Breast epithelium (tissue), 4 donors: ENCODE results near the gene PPM1H. TPM values are rescaled to one million over a fixed set of nuclear protein-coding genes. Genes with fewer than 3 reads are reported as not detected.

Experiments
- DNase-seq, 2 donors: peaks; one replicate each; pipeline ENCODE4 v3.0.0-alpha.2; 2019; ENCODE audit warnings: low spot score in 2 of 2
- H3K27ac ChIP-seq, 2 donors: fragments of 200-600 bp; sonication (generic) in 1 of 2; one replicate each; pipeline ENCODE4 v1.5.1; 2016 to 2019; ENCODE audit warnings: mild to moderate bottlenecking in 1 of 2
- H3K27me3 ChIP-seq, 2 donors: fragments of 200-600 bp; sonication (generic) in 1 of 2; one replicate each; pipeline versions ENCODE4 v1.5.1 to v1.6.0; 2017 to 2019; ENCODE audit warnings: control low read depth in 1 of 2, mild to moderate bottlenecking in 1 of 2
- H3K36me3 ChIP-seq: fragments of 200-600 bp; one replicate; pipeline ENCODE4 v1.5.1; 2019
- H3K4me1 ChIP-seq, 2 donors: fragments of 200-600 bp; sonication (generic); one replicate each; pipeline ENCODE4 v1.5.1; 2016 to 2019; ENCODE audit warnings: control low read depth in 1 of 2
- H3K4me3 ChIP-seq, 3 donors: fragments of 200-600 bp; sonication (generic); 1 replicate in 2 of 3; 2 replicates in 1 of 3; pipeline ENCODE4 v1.5.1; 2016 to 2019; ENCODE audit warnings: mild to moderate bottlenecking in 3 of 3, moderate library complexity in 2 of 3
- H3K9me3 ChIP-seq, 2 donors: fragments of 200-600 bp; sonication (generic) in 1 of 2; one replicate each; pipeline ENCODE4 v1.5.1; 2016 to 2019; ENCODE audit warnings: control low read depth in 1 of 2
- POLR2A ChIP-seq: fragments of 450-650 bp; IDR thresholded peaks from one replicate; pipeline ENCODE4 v1.6.1; 2016; ENCODE audit warnings: antibody characterized with exemption, mild to moderate bottlenecking, moderate library complexity
- POLR2AphosphoS5 ChIP-seq, 3 donors: sonication (generic); formaldehyde crosslinking; IDR thresholded peaks; one replicate each; pipeline ENCODE4 v1.6.1; 2017; ENCODE audit warnings: antibody characterized with exemption in 3 of 3
- intact Hi-C: fragments of 100-400 bp; cut with DNase I; formaldehyde crosslinking; loops from one replicate; pipeline ENCODE4 v1.15.1; 2023; ENCODE audit warnings: low total_unique reads
- total RNA-seq, 3 donors: library from RNA; depleted of rRNA; stranded (reverse); fragments of >200 nt; gene quantifications; one replicate each; pipeline ENCODE4 v1.1.0, GENCODE V29; 2016
- TF ChIP-seq, protein P1 (sequence below), 3 donors: fragments of 450-650 bp; IDR thresholded peaks; one replicate each; pipeline ENCODE4 v1.5.1; 2016 to 2017; ENCODE audit warnings: antibody characterized with exemption in 3 of 3, mild to moderate bottlenecking in 3 of 3, moderate library complexity in 3 of 3

The PPM1H gene
- total RNA-seq, 3 donors from 2014 or later, result 2.2 to 15.4 (median 13.5) TPM

DNA sequence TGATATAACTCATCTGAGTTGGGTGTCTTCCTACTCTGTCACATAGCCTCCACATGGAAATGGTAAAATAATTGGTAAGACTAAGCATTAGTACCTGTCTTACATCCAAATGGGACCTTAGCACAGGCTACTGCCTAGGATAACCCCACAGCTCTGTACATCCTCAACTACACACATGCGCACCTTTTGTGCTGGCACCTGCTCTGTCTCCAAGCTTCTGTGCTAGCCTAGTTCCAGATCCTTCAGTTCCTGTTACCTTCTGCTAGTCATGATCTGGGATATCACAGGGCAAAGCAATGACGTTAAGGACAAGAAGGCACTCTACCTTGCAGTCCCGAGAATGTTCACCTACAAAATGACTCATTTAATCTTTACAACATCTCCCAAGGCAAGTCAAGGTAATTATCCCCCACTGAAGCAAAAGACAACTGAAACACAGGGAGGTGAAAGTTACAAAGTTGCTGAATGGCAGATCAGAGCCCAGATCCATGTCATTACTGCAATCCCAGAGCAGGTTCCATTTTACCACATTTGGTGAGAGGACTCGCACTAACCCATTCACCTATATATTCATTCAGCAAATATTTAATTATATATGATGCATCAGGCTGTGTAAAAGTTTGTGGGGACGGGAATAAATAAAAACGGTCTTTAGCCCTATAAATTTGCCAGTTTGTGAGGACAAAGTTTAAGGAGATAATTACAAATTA is 61.7 kb downstream of the PPM1H start:
- H3K27ac ChIP-seq, result no peak overlapping the region
- DNase-seq, result no peak
- no peaks in the 10 kb centered on the region for H3K9me3 ChIP-seq
- no peaks in the 10 kb centered on the region for H3K27me3 ChIP-seq
- no peaks in the 10 kb centered on the region for H3K36me3 ChIP-seq
- no peak for TF ChIP-seq POLR2A
- TF ChIP-seq, protein P1, sequence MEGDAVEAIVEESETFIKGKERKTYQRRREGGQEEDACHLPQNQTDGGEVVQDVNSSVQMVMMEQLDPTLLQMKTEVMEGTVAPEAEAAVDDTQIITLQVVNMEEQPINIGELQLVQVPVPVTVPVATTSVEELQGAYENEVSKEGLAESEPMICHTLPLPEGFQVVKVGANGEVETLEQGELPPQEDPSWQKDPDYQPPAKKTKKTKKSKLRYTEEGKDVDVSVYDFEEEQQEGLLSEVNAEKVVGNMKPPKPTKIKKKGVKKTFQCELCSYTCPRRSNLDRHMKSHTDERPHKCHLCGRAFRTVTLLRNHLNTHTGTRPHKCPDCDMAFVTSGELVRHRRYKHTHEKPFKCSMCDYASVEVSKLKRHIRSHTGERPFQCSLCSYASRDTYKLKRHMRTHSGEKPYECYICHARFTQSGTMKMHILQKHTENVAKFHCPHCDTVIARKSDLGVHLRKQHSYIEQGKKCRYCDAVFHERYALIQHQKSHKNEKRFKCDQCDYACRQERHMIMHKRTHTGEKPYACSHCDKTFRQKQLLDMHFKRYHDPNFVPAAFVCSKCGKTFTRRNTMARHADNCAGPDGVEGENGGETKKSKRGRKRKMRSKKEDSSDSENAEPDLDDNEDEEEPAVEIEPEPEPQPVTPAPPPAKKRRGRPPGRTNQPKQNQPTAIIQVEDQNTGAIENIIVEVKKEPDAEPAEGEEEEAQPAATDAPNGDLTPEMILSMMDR (IDR thresholded peaks at IDR 0.05), result no peak
- TF ChIP-seq POLR2AphosphoS5 (IDR thresholded peaks at IDR 0.05), result no peak
- intact Hi-C loops, result loop anchor here (5.0 kb wide), 1 partner anchor 134 kb away; no protein-coding TSS in a partner anchor
- H3K4me1 ChIP-seq, result no peaks in the 10 kb centered on the region
- no peak overlapping the region for H3K4me3 ChIP-seq

DNA sequence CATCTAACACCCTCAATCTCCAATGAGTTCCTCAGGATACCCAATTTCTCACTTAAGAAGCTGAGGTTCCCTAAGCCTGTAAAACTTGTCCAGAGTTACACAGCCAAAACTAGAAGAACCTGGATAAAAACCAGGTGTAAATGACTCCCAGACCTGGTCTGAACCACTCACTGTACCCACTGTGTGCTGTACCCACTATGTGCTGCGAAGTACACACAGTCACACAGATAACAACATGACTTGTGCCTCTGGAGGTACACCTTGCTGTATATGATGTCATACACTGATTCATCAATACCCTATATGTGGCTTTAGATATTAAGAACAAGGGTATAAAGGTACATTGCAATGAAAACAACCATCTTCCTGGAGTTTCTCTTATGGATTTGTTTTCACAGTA is 66.1 kb downstream of the PPM1H start:
- H3K4me1 ChIP-seq, result no peaks in the 10 kb centered on the region
- intact Hi-C loops, result no loop called here
- no peak for DNase-seq
- no peak overlapping the region for H3K4me3 ChIP-seq
- no peaks in the 10 kb centered on the region for H3K27me3 ChIP-seq
- H3K36me3 ChIP-seq, result no peaks in the 10 kb centered on the region
- no peak for TF ChIP-seq POLR2AphosphoS5 (IDR thresholded peaks at IDR 0.05)
- TF ChIP-seq, protein P1 (IDR thresholded peaks at IDR 0.05), result no peak
- no peak for TF ChIP-seq POLR2A
- no peak overlapping the region for H3K27ac ChIP-seq
- no peaks in the 10 kb centered on the region for H3K9me3 ChIP-seq

DNA sequence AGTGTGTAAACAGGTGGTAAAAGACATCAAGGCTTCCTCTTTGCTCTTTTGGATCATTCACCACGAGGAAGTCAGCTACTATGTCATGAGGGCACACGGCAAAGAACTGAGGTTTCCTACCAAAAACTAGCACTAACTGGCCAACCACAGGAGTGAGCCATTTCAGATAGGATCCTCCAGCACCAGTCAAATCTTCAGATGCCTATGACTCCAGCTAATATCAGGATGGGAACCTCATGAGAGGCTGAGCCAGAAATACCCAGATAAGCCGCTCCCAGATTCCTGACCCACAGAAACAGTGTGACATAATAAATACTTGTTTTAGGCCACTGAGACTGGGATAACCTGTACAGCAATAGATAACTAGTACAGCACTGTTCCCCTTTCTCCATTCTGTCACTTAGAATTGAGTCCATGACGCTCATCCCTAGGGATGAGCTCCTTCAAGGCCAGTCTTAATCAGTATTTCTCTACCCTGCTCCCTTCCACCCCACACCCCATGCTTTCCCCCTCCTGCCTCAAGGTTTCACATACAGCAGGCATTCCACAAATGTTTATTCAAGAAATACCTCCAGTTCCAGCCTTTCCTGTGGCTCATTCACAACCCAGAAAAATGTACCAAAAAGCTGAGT is 68.4 kb downstream of the PPM1H start:
- Histone ChIP-seq H3K9me3 (no peaks in the 10 kb centered on the region), H3K4me1 (no peaks in the 10 kb centered on the region), H3K27ac (no peak overlapping the region), H3K4me3 (no peak overlapping the region), H3K36me3 (no peaks in the 10 kb centered on the region), H3K27me3 (no peaks in the 10 kb centered on the region)
- no peak for DNase-seq
- TF ChIP-seq, protein P1 (IDR thresholded peaks at IDR 0.05), result no peak
- no peak for TF ChIP-seq POLR2AphosphoS5 (IDR thresholded peaks at IDR 0.05)
- intact Hi-C loops, result no loop called here

DNA sequence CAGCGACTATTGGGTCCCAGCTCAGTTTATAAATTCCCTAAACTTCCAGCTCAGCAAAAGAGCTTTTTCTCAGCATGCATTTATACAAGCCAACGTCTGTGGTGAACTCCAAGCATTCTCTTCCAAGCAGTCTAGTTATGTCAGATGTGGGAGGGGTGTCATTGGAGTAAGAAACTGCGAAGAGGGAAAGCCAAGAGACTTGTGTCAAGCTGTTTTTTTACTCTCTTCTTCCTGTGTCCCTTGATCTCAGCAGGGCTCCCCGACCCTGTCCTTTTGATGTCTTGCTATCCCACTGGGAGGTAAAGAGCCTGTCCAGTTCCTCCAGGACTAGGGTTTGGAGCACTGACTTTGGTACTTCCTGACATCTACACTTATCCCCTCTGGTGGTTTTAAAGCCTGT is 69.0 kb downstream of the PPM1H start:
- intact Hi-C loops, result no loop called here
- Histone ChIP-seq H3K27ac (no peak overlapping the region), H3K27me3 (no peaks in the 10 kb centered on the region), H3K36me3 (no peaks in the 10 kb centered on the region), H3K4me1 (no peaks in the 10 kb centered on the region), H3K4me3 (no peak overlapping the region), H3K9me3 (no peaks in the 10 kb centered on the region)
- TF ChIP-seq, protein P1 (IDR thresholded peaks at IDR 0.05), result no peak
- TF ChIP-seq POLR2AphosphoS5 (IDR thresholded peaks at IDR 0.05) (no peak), POLR2A (no peak)
- no peak for DNase-seq

DNA sequence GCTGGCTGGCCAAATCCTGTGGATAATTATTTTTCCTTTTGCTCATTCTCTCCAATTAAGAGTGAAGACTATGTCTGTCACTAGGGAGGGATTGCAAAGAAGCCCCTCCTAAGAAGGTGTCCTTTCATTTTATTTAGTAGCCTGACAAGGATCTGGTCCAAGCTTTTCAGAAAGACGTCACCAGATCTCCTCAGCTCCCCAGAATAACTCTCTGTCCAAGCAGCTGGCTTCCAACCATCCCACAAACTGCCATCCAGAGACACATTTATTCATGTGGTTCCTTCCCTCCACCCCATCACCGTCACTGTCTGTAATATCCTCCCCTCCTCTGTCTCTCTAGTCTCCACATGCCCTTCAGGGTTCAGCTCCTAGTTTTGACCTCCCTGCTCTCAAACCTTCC is 69.9 kb downstream of the PPM1H start:
- H3K27ac ChIP-seq, result no peak overlapping the region
- H3K36me3 ChIP-seq, result no peaks in the 10 kb centered on the region
- TF ChIP-seq, protein P1 (IDR thresholded peaks at IDR 0.05), result no peak
- TF ChIP-seq POLR2A (no peak), POLR2AphosphoS5 (IDR thresholded peaks at IDR 0.05) (no peak)
- DNase-seq, result no peak
- no peaks in the 10 kb centered on the region for H3K9me3 ChIP-seq
- intact Hi-C loops, result no loop called here
- H3K4me3 ChIP-seq, result no peak overlapping the region
- no peaks in the 10 kb centered on the region for H3K27me3 ChIP-seq
- no peaks in the 10 kb centered on the region for H3K4me1 ChIP-seq
